GM12891 (cell line): Measurements from ENCODE around the gene SMAD9.

Experiments
- DNase-seq: peaks from one replicate; pipeline ENCODE4 v3.0.0; 2011; ENCODE audit warnings: low spot score; ENCODE audit not compliant: insufficient read length
- FAIRE-seq: peaks from 2 replicates; lab custom pipeline; 2011; peaks lifted over from hg19 to GRCh38; lab: Jason Lieb, UNC
- PAX5 ChIP-seq: IDR thresholded peaks from 2 replicates; pipeline ENCODE4 v1.6.1; 2011; ENCODE audit warnings: low read length, moderate library complexity, mild to moderate bottlenecking; ENCODE audit not compliant: insufficient read depth, severe bottlenecking
- POLR2A ChIP-seq: IDR thresholded peaks from 2 replicates; pipeline ENCODE4 v1.6.1; 2011; ENCODE audit warnings: low read depth, low read length, control low read depth
- POLR2AphosphoS5 ChIP-seq: IDR thresholded peaks from 2 replicates; pipeline ENCODE4 v1.6.1; 2011; ENCODE audit warnings: low read depth, low read length, control low read depth
- POU2F2 ChIP-seq: IDR thresholded peaks from 2 replicates; pipeline ENCODE4 v1.6.1; 2011; ENCODE audit warnings: low read depth, mild to moderate bottlenecking, control low read depth, low read length, moderate library complexity
- SPI1 ChIP-seq: IDR thresholded peaks from 2 replicates; pipeline ENCODE4 v1.6.1; 2011; ENCODE audit warnings: low read depth, low read length, control low read depth
- TAF1 ChIP-seq: IDR thresholded peaks from 2 replicates; pipeline ENCODE4 v1.6.1; 2011; ENCODE audit warnings: low read depth, low read length, control low read depth

The SMAD9 gene

DNA sequence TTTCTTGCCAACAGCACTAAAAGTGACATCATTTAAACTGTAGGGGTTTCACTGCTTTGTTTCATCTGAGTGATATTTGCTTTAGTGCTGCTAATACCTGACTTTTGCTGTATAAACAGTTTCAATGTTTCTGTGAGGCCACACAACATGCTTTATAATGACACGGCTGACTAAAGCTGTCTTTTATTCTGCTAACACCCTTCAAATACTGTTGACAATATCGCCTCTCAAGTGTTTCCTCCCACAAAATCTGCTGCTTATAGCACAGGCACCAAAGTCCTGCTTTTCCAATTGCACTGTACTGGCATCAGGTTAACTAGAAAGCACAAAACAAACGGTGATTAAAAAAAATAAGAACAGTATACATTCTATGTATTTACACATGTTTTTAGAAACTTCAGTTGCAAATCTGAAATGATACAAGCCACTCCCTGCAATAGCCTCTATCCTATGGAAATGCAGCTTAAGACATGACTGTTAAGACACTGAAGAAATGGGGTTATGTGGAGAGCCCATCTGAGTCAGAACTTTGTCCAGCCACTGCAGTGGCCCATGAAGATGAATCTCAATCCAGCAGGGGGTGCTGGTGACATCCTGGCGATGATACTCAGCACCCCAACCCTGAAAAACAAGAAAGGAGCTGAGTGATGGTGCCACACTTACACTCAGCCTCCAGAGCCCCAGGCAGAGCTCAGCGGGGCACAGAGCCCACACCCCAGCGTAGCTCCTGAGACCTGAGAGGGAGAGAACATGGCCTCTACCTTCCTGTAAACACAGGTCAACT, 71.6 kb downstream of the SMAD9 start:
- TF ChIP-seq POLR2A = no peak
- TF ChIP-seq TAF1 = no peak
- TF ChIP-seq POU2F2 = no peak
- TF ChIP-seq PAX5 = no peak
- no peak for TF ChIP-seq POLR2AphosphoS5
- no peak for TF ChIP-seq SPI1
- FAIRE-seq (no peak), DNase-seq (no peak)

DNA sequence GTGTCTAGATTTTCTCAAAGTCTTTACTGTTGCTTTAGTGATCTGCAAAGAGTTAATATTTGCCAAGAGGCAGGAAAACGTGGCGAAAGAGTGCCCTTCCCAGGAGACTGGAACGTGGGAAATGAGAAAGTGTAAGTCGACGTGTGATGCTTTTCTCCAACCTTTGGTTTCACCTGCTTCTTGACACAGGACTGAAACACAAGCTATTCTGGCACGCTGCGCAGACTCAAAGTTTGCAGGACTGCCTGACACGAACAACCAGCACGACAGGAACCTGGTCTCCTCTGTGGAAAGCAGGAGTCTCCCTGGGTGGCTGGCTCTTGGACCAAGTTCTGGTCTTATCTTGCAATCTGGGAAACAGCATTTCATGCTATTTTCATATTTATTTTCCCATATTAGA, 72.4 kb downstream of the SMAD9 start:
- no peak for DNase-seq
- FAIRE-seq = no peak
- TF ChIP-seq SPI1 = no peak
- TF ChIP-seq POLR2A = no peak
- no peak for TF ChIP-seq POU2F2

DNA sequence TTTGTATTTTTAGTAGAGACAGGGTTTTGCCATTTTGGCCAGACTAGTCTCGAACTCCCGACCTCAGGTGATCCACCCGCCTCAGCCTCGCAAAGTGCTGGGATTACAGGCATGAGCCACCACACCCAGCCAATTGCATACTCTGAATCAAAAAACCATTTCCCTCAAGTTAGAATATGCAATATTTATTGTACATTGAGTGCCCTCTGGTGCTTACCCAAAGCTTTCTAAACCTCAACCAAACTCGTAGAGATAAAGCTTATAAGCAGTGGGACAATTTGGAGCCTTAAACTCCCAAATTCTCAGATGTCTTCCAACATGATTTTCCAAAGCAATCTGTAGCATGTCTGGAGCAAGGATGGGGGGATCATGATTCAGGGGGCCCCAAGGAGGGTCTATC, 78.6 kb downstream of the SMAD9 start:
- FAIRE-seq (no peak), DNase-seq (no peak)
- TF ChIP-seq PAX5 (no peak), POLR2A (no peak), POU2F2 (no peak), POLR2AphosphoS5 (no peak), SPI1 (no peak), TAF1 (no peak)

DNA sequence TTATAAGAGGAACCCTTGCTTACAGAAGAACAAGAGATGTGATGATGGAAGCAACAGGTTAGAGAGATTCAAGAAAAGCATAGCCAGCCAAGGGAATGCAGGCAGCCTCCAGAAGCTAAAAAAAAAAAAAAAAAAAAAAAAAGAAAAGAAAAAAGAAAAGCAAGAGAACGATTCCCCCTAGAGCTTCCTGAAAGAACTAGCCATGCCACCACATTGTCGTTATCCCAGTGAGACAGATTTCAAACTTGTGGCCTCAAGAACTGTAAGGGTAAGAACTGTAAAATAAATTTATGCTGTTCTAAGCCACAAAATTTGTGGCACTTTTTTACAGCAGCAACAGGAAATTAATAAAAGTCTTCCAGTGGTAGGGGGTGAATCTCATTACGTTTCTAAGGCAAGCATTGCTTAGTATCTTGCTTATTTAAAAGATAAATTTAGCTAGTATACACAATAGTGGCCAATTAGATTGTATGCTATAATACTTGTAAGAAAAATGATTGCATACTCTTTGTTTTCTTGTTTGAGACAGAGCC, 79.3 kb downstream of the SMAD9 start:
- FAIRE-seq (no peak), DNase-seq (no peak)
- no peak for TF ChIP-seq POLR2AphosphoS5
- TF ChIP-seq POU2F2 = no peak
- TF ChIP-seq TAF1 = no peak
- no peak for TF ChIP-seq SPI1
- no peak for TF ChIP-seq POLR2A
- TF ChIP-seq PAX5 = no peak

DNA sequence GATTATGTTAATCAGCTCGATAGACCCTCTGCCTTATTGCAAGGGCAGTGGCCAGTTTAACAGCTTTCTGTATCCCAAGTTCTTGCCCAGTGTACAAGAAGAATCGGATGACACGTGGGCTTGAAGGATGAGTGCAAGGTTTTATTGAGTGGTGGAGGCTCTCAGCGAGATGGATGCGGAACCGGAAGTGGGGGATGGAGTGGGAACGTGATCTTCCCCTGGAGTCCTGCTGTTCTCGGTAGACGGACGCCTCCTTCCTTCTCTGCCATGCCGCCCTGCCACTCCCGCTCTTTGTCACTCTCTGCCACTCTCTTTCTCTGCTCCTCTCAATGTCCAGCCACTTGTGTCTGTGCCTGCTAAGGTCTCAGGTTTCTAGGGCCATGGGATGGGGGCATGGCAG, 80.1 kb downstream of the SMAD9 start:
- no peak for TF ChIP-seq POU2F2
- no peak for TF ChIP-seq TAF1
- no peak for TF ChIP-seq POLR2AphosphoS5
- no peak for TF ChIP-seq POLR2A
- no peak for TF ChIP-seq SPI1
- no peak for TF ChIP-seq PAX5
- DNase-seq (no peak), FAIRE-seq (no peak)

DNA sequence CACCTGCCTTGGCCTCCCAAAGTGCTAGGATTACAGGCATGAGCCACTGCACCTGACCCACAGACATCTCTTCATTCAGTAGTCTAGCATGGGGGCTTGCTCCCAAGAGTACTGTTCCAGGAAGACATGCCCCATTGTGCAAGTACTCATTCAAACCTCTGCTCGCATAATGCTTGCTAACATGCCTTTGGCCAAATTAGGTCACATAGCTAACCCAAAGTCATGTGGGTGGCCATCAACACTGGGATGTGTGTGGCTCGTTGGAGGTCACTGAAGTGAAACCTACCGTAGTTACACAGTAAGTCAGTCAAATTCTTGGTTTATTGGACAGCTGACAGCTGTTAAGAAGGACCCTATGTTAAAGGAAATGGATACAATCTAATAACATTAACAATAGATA, 80.8 kb downstream of the SMAD9 start:
- FAIRE-seq = peak; percentile 23
- TF ChIP-seq POLR2AphosphoS5 (no peak), TAF1 (no peak), SPI1 (no peak), POU2F2 (no peak), POLR2A (no peak), PAX5 (no peak)
- DNase-seq = no peak

DNA sequence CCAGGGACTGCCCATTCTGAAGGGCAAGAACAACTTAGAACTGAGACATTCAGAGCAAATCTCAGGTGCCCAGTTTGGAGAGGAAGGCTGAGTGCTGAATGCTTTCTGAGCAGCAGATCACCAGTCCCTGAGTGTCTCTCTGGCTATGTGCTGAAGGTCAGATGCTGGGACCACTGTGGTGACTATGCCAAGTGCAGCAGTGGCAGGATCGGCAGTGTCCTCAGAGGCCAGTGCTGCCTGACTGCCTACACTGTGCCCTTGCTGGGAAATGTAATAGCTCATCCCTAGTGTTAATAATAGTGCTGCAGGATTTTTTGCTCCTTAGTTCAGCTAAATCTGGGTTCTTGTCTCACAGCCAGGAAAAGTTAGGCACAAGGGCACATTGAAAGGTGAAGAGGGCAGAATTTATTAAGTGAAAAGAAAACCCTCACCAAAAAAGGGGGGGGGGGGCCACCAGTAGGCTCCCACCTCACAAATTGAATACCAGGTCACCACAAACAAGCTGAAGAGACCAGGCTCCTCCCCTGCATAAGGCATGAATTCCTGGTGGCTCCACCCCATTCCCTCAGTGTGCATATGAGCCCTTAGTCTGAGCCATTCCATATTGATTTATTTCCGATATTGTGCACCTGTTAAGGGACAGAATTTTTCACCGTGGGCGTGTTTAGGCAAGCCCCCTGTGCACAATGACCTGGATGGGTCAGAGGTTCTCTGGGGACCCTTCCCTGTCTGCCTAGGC, 82.5 kb downstream of the SMAD9 start:
- TF ChIP-seq POLR2AphosphoS5 = no peak
- no peak for TF ChIP-seq POLR2A
- no peak for TF ChIP-seq POU2F2
- DNase-seq = no peak
- FAIRE-seq = no peak

DNA sequence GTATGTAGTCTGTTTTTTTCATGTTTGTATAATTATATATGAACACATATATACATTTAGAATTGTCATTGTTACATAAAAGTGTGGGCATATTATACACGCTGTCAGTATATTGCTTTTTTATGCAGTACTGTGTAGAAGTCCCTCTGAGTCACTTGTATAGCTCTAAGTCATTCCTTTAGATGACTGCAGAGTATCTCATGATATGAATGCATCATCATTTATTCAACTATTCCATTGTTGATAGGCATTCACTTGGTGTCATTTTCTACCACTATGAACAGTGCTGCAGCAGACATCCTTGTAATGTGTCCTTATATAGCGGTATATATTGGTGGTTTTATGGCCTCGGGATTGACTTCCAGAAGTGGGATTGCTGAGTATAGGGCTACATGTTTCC, 85.7 kb downstream of the SMAD9 start:
- no peak for TF ChIP-seq POLR2A
- TF ChIP-seq TAF1 = no peak
- no peak for TF ChIP-seq PAX5
- no peak for TF ChIP-seq SPI1
- no peak for TF ChIP-seq POU2F2
- TF ChIP-seq POLR2AphosphoS5 = no peak
- DNase-seq (no peak), FAIRE-seq (no peak)

DNA sequence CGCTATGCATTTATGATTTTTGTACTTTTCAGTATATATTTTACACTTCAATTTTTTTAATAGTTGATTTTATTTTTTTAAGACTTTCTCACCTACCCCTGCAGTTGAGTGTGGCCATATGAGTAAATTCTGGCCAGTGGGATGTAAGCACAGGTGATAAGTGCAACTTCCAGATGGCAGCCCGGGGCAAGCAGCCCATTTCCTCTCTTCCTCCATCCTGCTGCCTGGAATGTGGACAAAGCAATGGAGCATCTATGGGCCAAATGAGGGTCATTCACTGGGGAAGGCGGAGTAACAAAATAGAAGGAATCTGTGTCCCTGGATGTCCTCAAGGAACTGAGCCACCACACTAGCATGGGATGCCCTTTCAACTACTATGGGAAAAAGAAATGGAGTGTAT, 88.7 kb downstream of the SMAD9 start:
- DNase-seq (no peak), FAIRE-seq (no peak)
- no peak for TF ChIP-seq POU2F2
- no peak for TF ChIP-seq POLR2AphosphoS5
- TF ChIP-seq TAF1 = no peak
- no peak for TF ChIP-seq PAX5
- no peak for TF ChIP-seq POLR2A
- no peak for TF ChIP-seq SPI1

DNA sequence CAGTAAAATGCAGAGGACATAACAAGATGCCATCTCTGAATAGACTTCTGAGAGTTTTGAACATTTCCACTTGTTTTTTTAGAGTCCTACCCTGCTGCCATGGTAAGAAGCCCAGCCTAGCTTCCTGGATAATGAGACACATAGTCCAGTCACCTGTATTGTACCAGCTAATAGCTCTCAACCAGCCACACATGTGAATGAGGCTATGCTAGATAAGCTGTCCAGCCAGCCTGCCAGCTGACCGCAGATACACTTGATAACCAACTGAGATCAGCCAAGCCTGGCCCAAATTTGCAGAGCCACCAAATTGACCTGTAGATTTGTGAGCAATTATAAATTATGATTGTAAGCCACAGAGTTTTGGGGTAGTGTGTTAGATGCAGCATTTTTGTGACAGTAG, 90.3 kb downstream of the SMAD9 start:
- TF ChIP-seq POLR2A (no peak), POU2F2 (no peak), POLR2AphosphoS5 (no peak), PAX5 (no peak), SPI1 (no peak), TAF1 (no peak)
- no peak for FAIRE-seq
- DNase-seq = no peak

DNA sequence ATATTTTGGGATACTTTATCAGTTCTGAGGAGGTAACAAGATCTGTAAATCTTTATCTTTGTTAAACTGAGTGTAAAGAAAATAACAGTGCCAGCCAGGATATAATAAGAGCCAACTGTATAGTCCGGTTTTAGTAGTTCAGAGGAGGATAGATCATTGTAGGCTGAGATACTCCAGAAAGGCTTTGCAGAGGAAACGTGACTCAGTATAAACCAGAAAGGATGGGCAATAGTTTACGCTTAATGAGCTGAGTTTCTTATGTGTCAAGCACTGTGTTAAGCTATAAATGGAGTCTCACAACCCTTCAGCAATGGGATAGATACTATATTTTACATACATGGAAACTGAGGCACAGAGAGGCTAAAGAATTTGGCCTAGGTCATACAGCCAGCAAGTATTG, 97.3 kb downstream of the SMAD9 start:
- TF ChIP-seq POU2F2 (no peak), SPI1 (no peak), POLR2A (no peak)
- FAIRE-seq = peak; percentile 40
- DNase-seq = no peak
